Measurements from ENCODE around the gene PARD3.

Gene PARD3

DNA sequence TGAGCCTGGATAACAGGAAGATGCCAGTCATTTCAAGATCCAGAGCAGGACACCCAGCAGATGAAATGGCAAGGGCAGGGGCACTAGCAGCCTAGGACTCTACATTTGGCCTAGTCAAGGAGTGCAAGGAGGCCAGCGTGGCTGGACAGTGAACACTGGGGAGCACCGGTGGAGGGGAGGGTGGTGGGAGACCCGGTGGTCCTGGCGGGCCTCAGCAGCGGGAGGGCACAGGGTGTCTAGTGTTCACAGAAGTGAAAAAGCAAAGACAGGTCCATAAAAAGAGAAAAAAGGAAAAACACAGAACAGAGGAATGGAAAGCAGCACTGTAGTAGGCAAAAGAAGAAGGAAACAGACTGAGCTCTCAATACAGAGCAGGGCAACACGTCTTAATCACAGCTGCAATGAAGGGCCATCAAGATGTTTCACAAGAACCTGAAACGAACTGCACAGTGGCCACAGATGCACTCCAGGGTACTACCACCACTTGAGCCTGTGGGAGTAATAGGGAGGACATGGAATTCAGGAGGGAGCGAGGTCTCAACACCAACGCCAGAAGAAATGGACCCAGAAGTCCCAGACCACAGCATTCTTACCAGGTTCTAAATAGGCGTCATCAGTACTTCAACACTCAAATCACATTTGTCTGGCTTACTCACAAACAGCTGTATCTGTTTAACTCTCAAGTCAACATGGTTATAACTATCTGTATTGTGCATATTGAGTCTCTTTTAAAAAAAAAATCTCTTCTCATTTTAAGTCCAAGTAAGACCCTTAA is 573.7 kb downstream of the PARD3 start:
- ChIA-PET POLR2A (no interaction called here), CTCF (no interaction called here)
- no peak for DNase-seq (ENCODE audit: extremely low spot score)
- no peak for TF ChIP-seq ELF4 (IDR thresholded peaks at IDR 0.05)
- no peak for TF ChIP-seq ARNT (IDR thresholded peaks at IDR 0.05)
- TF ChIP-seq FOXK2 (IDR thresholded peaks at IDR 0.05), result no peak
- no peak for TF ChIP-seq FOXA1 (IDR thresholded peaks at IDR 0.05)
- TF ChIP-seq ZNF384 (IDR thresholded peaks at IDR 0.05), result no peak
- no peak for TF ChIP-seq FOXM1 (IDR thresholded peaks at IDR 0.05; ENCODE audit: borderline replicate concordance)
- TF ChIP-seq CTBP1 (IDR thresholded peaks at IDR 0.05; ENCODE audit: borderline replicate concordance), result no peak
- TF ChIP-seq LEF1 (IDR thresholded peaks at IDR 0.05; ENCODE audit: borderline replicate concordance), result no peak
- no peak for TF ChIP-seq SUZ12 (IDR thresholded peaks at IDR 0.05)
- no peak for TF ChIP-seq SP1 (IDR thresholded peaks at IDR 0.05)
- TF ChIP-seq, protein P1, sequence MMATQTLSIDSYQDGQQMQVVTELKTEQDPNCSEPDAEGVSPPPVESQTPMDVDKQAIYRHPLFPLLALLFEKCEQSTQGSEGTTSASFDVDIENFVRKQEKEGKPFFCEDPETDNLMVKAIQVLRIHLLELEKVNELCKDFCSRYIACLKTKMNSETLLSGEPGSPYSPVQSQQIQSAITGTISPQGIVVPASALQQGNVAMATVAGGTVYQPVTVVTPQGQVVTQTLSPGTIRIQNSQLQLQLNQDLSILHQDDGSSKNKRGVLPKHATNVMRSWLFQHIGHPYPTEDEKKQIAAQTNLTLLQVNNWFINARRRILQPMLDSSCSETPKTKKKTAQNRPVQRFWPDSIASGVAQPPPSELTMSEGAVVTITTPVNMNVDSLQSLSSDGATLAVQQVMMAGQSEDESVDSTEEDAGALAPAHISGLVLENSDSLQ (IDR thresholded peaks at IDR 0.05), result no peak
- no peak for TF ChIP-seq NFRKB (IDR thresholded peaks at IDR 0.05)

DNA sequence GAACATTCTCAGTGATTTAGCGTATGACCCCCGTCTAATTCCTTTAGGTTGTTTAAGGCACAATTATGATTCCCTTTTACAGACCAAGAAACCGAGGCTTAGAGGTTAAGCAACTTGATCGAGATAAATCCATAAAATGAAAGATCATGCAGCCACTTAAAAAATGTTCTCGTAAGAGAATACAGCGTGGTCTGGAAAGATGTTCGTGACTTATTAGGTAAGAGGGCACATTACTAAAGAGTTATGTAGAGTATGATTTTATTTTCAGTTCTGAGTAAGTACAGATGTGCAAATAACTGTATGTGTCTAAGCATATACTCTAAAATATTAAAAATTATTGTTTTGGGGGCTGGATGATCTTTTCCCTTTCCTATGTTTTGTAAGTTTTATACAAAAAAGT is 575.1 kb downstream of the PARD3 start:
- POLR2A ChIA-PET, result no interaction called here
- DNase-seq (ENCODE audit: extremely low spot score), result no peak
- no peak for TF ChIP-seq ZNF384 (IDR thresholded peaks at IDR 0.05)
- no peak for TF ChIP-seq BHLHE40 (IDR thresholded peaks at IDR 0.05; ENCODE audit: borderline replicate concordance)
- TF ChIP-seq FOXA1 (IDR thresholded peaks at IDR 0.05), result no peak
- TF ChIP-seq CTBP1 (IDR thresholded peaks at IDR 0.05; ENCODE audit: borderline replicate concordance), result no peak
- TF ChIP-seq ELF4 (IDR thresholded peaks at IDR 0.05), result no peak
- TF ChIP-seq ARNT (IDR thresholded peaks at IDR 0.05), result no peak
- no peak for TF ChIP-seq FOXK2 (IDR thresholded peaks at IDR 0.05)
- no peak for TF ChIP-seq SP1 (IDR thresholded peaks at IDR 0.05)
- no peak for TF ChIP-seq TARDBP (IDR thresholded peaks at IDR 0.05)
- TF ChIP-seq SUZ12 (IDR thresholded peaks at IDR 0.05), result no peak
- no peak for TF ChIP-seq NFRKB (IDR thresholded peaks at IDR 0.05)
- no peak for TF ChIP-seq FOXM1 (IDR thresholded peaks at IDR 0.05; ENCODE audit: borderline replicate concordance)
- no peak for TF ChIP-seq L3MBTL2 (conservative IDR thresholded peaks at IDR 0.05)
- TF ChIP-seq HDGF (IDR thresholded peaks at IDR 0.05; ENCODE audit: borderline replicate concordance), result no peak
- TF ChIP-seq LEF1 (IDR thresholded peaks at IDR 0.05; ENCODE audit: borderline replicate concordance), result no peak
- TF ChIP-seq, protein P1 (IDR thresholded peaks at IDR 0.05), result no peak
- CTCF ChIA-PET, result interaction anchor here (0.6 to 1.0 kb wide), 2 partner anchors 34 to 206 kb away, joined by 3 to 4 read pairs; no protein-coding TSS in a partner anchor

DNA sequence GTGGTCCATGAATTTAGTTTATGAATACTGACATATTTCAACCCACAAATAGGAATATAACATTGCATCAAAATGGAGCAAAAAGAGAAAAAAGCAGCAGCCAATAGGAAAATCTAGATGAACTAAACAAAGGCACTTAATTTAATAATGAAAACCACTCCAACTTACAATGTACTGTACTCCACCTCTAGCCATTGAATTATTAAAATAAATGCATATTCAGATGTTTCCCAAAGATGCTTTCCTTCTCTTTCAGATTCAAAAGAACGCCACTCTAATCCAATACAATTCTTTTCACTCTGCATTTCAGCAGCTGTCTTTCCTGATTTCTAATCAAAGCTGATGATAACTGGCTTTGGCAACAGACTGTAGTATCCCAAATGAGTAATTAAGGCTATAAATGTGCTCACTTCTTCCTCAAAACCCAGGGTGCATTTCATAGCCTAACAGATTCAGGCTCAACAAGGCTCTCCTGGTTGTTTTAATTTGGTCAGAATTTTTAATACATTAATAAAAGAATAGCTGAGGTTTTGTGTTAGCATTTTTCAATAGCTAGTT is 577.1 kb downstream of the PARD3 start:
- no peak for DNase-seq (ENCODE audit: extremely low spot score)
- TF ChIP-seq SUZ12 (IDR thresholded peaks at IDR 0.05) (no peak), CTBP1 (IDR thresholded peaks at IDR 0.05; ENCODE audit: borderline replicate concordance) (no peak), FOXA1 (IDR thresholded peaks at IDR 0.05) (no peak), HDGF (IDR thresholded peaks at IDR 0.05; ENCODE audit: borderline replicate concordance) (no peak), L3MBTL2 (conservative IDR thresholded peaks at IDR 0.05) (no peak), FOXM1 (IDR thresholded peaks at IDR 0.05; ENCODE audit: borderline replicate concordance) (no peak), ARNT (IDR thresholded peaks at IDR 0.05) (no peak), FOXK2 (IDR thresholded peaks at IDR 0.05) (no peak)
- TF ChIP-seq, protein P1 (IDR thresholded peaks at IDR 0.05), result no peak
- ChIA-PET POLR2A (no interaction called here), CTCF (no interaction called here)

DNA sequence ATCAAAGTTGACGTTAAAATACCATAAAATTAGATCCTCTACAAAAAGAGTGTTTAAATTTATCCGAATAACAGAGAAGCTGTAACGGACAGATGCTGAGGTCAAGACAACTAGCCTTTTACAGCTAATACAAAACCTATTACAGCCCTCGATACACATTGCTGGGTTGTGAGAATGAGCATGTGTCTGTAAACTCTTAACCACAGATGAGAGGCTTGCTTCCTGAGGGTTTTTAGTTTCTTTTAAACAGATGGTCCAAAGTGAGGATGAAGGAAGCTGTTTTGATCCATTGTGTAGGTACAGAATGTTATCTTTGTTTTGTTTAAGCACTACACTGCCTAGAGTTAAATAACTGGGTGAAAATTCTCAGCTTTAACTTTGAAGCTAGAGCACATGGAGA is 578.2 kb downstream of the PARD3 start:
- TF ChIP-seq NFRKB (IDR thresholded peaks at IDR 0.05), result no peak
- no peak for TF ChIP-seq SP1 (IDR thresholded peaks at IDR 0.05)
- no peak for TF ChIP-seq FOXM1 (IDR thresholded peaks at IDR 0.05; ENCODE audit: borderline replicate concordance)
- TF ChIP-seq, protein P1 (IDR thresholded peaks at IDR 0.05), result no peak
- TF ChIP-seq ELF4 (IDR thresholded peaks at IDR 0.05), result no peak
- TF ChIP-seq ZNF384 (IDR thresholded peaks at IDR 0.05), result no peak
- no peak for TF ChIP-seq TARDBP (IDR thresholded peaks at IDR 0.05)
- no peak for TF ChIP-seq FOXA1 (IDR thresholded peaks at IDR 0.05)
- TF ChIP-seq BHLHE40 (IDR thresholded peaks at IDR 0.05; ENCODE audit: borderline replicate concordance), result no peak
- TF ChIP-seq ARNT (IDR thresholded peaks at IDR 0.05), result no peak
- TF ChIP-seq L3MBTL2 (conservative IDR thresholded peaks at IDR 0.05), result no peak
- no peak for TF ChIP-seq HDGF (IDR thresholded peaks at IDR 0.05; ENCODE audit: borderline replicate concordance)
- no peak for TF ChIP-seq LEF1 (IDR thresholded peaks at IDR 0.05; ENCODE audit: borderline replicate concordance)
- no peak for TF ChIP-seq FOXK2 (IDR thresholded peaks at IDR 0.05)
- no peak for TF ChIP-seq SUZ12 (IDR thresholded peaks at IDR 0.05)
- DNase-seq (ENCODE audit: extremely low spot score), result no peak
- POLR2A ChIA-PET, result no interaction called here
- CTCF ChIA-PET, result no interaction called here

DNA sequence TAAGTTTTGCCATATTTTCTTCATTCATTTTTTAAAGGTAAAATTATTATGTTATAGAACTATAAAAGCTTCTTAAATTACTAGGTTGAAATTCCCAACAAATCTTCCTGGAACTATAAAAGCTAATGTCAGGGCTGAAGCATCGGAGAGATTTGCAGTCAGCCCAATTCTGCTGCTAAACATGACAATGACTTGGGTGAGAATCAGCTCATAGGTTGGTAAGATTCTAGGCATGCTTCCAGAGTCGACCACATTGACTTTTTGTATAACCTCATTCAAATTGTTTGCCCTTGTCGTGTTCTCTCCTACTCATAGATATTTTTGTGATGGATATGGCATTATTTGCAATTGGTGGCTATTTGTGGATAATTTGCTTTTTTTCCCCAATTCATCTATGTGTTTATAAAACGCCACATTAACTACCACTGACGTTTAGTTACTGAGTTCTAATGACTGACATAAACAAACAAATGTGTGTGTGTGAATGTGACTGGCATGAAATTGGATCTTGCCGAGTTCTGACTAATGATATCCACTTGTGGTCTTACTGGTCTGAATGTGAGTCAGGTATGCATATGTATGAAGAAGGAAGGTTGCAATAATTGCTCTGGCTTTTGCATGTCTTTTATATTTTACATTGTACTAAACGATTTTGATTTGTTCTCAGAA is 579.8 kb downstream of the PARD3 start:
- ChIA-PET POLR2A (no interaction called here), CTCF (no interaction called here)
- DNase-seq (ENCODE audit: extremely low spot score), result no peak
- TF ChIP-seq TARDBP (IDR thresholded peaks at IDR 0.05), result no peak
- no peak for TF ChIP-seq ARNT (IDR thresholded peaks at IDR 0.05)
- no peak for TF ChIP-seq FOXM1 (IDR thresholded peaks at IDR 0.05; ENCODE audit: borderline replicate concordance)
- no peak for TF ChIP-seq FOXA1 (IDR thresholded peaks at IDR 0.05)
- no peak for TF ChIP-seq SUZ12 (IDR thresholded peaks at IDR 0.05)
- no peak for TF ChIP-seq SP1 (IDR thresholded peaks at IDR 0.05)
- TF ChIP-seq, protein P1 (IDR thresholded peaks at IDR 0.05), result no peak
